HFF-Myc (cell line): ENCODE results near the gene TNIK.

Source experiments
- DNase-seq: peaks from one replicate; pipeline ENCODE4 v3.0.0-alpha.2; 2011; ENCODE audit warnings: low read depth; ENCODE audit errors: extremely low read depth
- H3K4me3 ChIP-seq: replicated peaks from 2 replicates; pipeline ENCODE4 v1.5.1; 2011; ENCODE audit warnings: low read depth, mild to moderate bottlenecking, control low read depth, low read length
- CTCF ChIP-seq: IDR thresholded peaks from 2 replicates; pipeline ENCODE4 v1.5.1; 2012; ENCODE audit warnings: mild to moderate bottlenecking, low read depth, low read length, control low read depth; ENCODE audit errors: missing control alignments

TNIK gene

GRCh38 chr3:171237009-171237385, 223.2 kb downstream of the TNIK start:
- no peak for DNase-seq
- no peak for TF ChIP-seq CTCF
- no peak overlapping the region for H3K4me3 ChIP-seq

- DNase-seq, result no peak
- no peak for TF ChIP-seq CTCF
- no peak overlapping the region for H3K4me3 ChIP-seq
These were observed 223.8 kb downstream of the TNIK start for GRCh38 chr3:171236265-171237008.

- no peak for DNase-seq
- no peak overlapping the region for H3K4me3 ChIP-seq
- TF ChIP-seq CTCF, result no peak
These were observed 225.8 kb downstream of the TNIK start for GRCh38 chr3:171234298-171235010.

GRCh38 chr3:171231361-171231760, 228.8 kb downstream of the TNIK start:
- H3K4me3 ChIP-seq, result no peak overlapping the region
- DNase-seq, result no peak
- TF ChIP-seq CTCF, result no peak

GRCh38 chr3:171230865-171231264, 229.3 kb downstream of the TNIK start:
- DNase-seq, result no peak
- no peak for TF ChIP-seq CTCF
- H3K4me3 ChIP-seq, result no peak overlapping the region

- no peak overlapping the region for H3K4me3 ChIP-seq
- no peak for DNase-seq
- TF ChIP-seq CTCF, result no peak
These were observed 231.0 kb downstream of the TNIK start for GRCh38 chr3:171229173-171229572.

- DNase-seq, result no peak
- no peak for TF ChIP-seq CTCF
- no peak overlapping the region for H3K4me3 ChIP-seq
These were observed 232.0 kb downstream of the TNIK start for GRCh38 chr3:171228240-171228639.
